ENCODE measurements around the gene CD86.
"Not testable (repeated sequence)": the region's sequence is repeated elsewhere in the genome, so short reads cannot be mapped to it uniquely, and the experiment has no call there.

Gene CD86, protein sequence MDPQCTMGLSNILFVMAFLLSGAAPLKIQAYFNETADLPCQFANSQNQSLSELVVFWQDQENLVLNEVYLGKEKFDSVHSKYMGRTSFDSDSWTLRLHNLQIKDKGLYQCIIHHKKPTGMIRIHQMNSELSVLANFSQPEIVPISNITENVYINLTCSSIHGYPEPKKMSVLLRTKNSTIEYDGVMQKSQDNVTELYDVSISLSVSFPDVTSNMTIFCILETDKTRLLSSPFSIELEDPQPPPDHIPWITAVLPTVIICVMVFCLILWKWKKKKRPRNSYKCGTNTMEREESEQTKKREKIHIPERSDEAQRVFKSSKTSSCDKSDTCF

DNA sequence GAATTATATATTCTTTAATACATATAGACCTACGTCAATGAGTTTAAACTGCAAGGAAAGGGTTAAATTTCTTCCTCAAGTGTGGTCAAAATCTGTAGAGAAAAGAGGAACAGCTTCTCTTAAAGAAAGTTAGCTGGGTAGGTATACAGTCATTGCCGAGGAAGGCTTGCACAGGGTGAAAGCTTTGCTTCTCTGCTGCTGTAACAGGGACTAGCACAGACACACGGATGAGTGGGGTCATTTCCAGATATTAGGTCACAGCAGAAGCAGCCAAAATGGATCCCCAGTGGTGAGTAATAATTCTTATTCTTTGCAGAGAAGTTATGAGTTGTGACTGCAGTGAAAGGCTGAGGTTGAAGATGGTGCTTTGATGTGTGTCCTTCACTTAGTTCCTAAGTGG, at the start of gene CD86:
CD86 (plus strand) TSS at position 148 of the 400 bp plus-strand sequence; CDS start at position 276, 128 bp downstream.
- peak; percentile 89 to 95 for DNase-seq

DNA sequence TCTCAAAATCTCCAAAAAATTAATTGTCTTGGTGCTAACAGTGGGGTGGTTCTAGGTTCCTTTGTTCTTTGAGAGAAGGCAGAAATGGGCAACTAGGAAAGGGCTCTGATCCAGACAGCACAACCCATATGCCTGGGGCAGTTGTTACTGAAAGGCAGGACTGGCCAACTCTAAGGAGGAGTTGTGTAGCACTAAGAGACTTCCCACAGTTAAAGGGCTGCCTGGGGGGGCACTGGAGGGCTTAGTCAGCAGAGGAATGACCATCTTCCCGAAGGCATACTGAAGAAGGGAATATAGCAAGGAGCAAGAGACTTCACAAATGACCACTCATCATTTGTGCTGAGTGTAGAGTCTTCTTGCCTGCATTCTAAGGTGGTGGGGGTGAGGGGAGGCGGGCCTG, 48.9 kb upstream of the CD86 start:
- DNase-seq = no peak

DNA sequence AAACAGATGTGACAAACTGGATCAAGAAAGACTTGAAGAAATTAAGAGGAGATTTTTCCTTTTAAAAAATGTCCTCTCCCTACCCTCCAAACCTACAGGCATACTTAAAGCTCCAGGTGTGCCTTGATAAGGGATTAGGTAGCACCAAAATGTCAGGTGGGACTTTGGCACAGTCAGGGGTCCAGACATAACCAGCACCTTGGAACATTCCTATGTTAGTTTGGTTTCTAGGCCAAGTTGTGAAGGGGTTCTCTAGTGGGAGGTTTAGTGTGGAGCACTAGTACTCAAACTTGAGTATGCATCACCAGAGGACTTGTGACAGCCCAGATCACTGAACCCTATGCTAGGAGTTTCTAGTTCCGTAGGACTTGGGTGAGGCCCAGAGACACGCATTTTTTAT, 47.0 kb upstream of the CD86 start:
- no peak for DNase-seq

DNA sequence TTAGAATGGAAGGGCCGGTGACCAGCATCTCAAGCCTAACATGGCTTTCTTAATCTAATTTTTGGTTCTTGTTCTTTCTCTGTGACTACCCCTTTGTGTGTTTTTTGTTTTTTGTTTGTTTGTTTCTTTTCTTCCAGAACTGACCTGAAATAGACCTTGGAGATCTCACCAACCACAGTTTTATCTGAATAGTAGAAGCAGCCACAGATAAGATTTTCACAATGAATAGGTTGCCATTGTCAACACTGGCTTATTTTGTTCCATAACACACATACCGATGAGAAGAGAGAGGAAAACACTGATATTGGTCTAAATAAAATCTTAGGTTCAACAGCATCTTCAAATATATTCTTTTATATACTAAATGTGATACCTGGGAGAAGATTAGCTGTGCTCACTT, 44.7 kb upstream of the CD86 start:
- no peak for DNase-seq

DNA sequence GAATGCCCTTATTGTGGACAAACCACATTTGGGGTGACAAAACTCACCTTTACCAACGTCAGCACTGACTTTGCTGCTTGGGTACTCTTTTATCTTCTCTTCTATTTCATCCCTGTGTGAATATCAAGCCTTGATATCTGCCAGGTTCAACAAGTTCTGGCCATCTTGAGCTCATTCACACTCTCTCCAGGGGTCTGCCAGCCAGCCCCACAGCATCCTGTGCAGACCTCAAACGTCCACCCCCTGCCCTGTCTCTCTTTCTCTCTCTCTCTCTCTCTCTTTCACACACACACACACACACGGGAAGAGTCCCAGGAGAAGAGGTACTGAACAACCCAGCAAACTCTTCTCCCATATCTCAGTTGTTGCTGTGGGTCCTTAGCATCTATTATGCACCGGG, 43.8 kb upstream of the CD86 start:
- DNase-seq = no peak

DNA sequence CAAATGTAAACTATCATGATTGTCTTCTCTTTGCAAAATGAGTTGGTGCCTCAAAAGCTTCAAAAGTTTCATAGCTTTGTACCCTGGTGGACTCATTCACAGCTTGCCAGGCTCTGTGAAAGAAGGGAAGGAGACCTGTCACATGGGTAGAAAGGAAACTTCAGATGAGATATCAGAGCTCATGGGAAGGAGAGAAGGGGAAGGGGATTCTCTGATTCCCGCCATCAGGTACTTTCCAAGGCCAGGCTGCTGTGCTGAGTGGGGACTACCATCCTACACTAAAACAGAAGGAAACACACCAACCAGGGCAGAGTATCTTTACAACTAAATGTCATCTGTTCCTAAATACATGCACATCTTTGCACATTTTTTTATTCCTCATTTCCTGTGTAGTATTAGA, 42.3 kb upstream of the CD86 start:
- no peak for DNase-seq

DNA sequence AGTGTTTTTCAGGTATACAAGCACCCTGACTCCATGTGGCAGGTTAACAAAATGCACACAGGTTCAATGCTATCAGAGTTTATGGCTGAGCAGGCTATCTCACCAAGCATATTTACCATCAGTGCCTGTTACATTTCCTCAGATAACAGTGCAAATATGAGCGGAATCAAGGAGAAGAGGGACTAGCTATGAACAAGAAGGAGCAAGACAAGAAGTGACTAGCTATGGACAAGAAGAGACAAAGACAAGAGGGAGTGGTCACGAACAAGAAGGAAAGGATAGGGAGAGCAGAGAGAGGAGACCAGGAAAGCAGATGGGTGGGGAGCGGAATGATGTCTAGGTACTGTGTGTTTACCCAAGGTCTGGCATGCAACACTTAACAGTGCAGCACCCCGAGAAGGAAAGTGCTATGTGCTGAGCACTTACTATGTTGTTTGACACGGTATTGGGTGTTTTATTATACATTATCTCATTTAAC, 41.7 kb upstream of the CD86 start:
- no peak for DNase-seq

DNA sequence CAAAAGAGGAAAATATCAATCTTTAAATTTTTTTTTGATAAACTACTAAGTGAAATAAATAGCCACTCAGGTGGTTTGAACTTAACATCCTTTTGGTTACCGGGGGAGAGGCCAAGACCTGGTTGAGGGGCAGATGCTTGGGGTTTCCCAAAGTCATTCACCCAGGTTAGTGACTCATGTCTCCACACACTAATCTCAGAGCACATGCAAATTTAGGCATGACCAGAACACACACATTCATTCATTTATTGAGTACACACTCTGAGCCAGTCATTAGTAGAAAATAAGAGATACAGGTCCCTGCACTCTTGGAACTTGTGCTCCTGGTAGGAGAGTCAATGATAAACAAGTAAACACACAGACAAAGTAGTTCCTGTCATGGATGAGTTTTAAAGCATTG, 40.4 kb upstream of the CD86 start:
- DNase-seq = no peak

DNA sequence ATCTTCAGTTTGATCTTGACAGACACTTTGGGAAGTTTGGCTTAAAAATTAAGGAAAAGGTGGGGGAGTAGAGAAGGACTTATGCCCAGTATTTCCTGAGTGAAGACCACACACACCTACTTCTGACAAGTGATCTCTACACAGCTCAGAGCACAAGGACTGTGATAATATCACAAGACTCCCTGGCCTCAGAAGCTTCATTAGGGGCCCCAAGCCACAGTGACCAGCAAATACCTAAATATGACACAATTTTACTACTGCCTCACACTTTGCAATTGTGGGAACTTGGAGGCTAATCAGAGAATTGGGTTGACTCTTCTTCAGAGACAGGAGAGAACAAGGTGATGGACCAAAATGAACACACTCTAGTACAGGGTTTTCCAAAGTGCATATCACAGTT, 35.7 kb upstream of the CD86 start:
- no peak for DNase-seq

DNA sequence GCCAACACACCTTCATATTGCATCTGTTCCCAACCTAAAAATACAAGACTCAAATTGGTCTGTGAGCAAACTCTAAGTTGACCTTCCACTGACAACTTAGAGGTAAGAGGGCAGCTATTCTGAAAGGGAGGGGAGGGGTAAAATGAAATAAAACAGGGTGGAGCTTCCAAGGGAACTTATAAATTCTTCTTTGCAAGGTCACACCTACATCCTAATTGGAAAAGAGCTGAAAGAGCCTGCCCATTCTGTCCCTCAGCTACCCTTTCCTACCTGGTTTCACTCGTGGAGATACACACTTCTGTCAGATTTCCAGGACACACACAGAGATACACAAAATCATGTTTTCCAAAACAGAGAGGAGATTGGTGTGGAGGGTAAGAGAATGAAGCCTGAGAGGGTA, 34.1 kb upstream of the CD86 start:
- DNase-seq = no peak

DNA sequence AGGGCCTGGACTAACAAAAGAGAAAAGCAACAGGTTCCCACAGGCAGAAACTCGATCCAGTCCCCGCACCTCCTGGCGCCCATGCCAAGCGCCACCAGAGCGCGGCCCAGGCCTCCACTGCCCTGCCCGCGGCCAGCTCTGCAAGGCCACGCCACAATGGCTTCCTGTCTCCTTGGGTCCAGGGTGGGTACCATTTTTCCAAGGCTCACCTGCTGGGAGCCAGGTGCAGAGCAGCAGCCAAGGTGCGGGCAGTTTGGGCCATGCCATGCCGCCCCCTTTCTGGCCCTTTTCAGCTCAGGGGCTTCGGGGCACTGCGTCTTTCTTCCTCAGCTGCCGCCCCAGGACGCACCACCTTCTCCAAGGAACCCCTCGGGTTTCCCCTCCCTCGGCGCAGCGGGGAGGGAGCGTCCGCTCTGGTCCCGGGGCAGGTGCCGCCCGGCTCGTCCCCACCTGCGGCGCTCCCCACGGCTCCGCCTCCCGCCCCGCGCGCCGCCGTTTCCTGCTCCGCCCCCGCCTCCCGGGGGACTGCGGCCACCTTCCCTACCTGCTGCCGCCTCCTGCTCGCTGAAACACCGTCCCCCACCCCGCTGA, 33.3 kb upstream of the CD86 start, which contains the start of gene ILDR1:
ILDR1 (minus strand) TSS at position 437 of the 591 bp plus-strand sequence; CDS start at position 267, 170 bp downstream.
- DNase-seq = no peak

DNA sequence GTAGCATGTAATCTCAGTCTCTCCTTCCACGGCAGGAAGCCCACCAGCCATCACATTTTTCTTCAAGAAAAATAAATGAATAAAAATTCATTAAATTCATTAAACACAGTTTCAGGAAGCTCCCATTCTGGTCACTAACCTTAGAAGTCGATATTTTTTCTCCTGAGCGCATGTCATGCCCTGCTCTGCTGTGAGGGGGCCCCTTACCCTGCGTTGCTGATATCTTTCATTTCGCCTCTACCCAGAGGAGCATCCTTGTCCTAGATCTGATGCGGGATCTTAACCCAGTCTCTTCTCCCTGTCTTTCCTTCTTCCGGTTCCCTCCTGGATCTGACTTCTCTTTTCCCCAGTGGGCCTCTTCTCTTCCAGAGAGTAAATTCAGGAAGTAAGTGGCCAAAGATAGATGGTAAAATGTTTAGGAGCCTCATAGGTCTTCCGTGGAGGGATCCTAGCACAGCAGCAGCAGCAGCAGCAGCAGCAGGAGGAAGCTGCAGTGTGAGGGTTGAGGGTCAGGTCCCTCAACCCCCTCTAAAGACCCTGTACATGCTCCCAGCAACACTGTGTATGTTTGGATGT, 31.7 kb upstream of the CD86 start:
- DNase-seq = peak; percentile 34 to 49

DNA sequence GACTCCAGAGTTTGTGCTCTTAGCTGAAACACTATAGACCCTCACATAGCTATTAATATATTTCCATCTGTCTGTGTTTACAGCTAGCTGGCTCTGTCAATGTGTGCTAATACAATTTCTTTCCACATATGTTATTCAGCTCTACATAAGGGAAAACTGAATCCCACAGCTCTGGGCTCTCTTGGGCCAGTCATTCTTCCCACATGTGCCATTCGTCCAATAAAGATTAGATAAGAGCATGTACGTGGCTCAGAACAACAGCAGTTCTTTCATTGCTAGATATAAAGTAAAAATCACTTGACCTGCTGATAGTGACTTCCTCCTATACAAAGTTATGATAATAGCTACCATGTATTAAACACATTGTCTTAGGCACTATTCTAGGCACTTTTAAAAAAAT, 30.4 kb upstream of the CD86 start:
- no peak for DNase-seq

DNA sequence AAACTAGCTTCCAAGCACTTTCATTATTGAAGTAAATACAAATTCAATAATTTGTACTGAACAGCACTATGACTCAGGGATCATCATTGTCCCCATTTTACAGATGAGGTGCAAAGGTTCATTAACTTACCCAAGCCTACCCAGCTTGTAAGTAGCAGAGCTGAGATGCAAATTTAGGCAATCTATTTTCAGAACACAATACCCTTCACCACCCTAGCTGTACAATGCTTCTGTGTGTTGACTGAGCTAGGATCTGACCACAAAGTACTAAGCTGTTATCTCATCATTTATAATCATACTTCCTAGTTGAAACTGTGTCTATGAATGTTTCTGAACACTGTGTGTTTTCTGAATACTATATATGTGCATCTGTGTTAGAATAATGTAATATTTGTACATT, 29.9 kb upstream of the CD86 start:
- DNase-seq = peak in 1 of 2 experiments; percentile 7

DNA sequence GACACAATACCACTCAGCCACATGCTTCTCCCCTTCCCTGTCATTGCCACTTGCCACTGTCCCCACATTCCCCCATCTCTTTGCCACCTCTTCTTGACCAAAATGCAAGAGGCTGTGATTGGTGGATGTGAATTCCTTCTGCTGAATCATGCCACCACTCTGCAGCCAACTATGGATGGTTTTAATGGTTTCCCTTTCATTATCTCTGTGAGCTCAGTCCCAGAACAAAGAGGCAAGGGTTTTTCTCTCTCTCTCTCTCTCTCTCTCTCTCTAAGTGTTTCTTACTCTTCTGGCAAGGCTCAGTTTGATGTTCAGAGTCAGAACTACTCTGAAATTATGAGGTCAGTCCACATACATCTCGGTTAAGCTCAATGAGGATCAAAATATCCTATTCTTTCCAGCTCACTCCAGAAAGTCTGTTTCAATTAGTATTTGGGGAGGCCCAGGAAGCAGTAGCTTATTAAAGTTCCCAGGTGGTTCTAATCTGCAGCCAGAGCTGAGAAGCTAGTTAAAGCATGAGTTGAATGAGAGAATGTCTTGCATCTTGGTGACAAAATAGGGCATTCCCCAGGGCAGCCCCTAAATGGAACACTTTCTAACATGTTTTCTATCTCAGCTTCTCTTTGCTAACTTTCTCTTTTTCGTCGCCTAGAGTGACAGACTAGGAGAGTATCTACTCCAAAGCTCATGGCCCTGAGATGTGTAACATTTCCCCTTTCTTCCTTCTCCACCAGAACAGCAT, 24.6 kb upstream of the CD86 start:
- DNase-seq = no peak

DNA sequence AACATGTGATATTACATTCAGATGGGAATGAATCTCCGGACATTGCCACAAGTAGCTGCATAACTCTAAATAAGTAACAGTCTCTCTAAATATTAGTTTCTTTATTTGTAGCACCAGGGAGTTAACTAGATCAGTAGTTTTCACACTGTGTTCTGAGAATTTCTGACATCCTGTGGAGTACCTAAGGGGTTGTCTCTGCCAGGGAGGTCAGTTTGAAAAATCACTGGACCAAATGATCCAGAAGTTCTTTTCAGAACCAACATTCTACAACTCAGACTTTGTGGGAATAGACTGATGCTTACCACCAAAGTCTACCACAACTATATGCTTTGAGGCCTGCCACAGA, 24.1 kb upstream of the CD86 start:
- no peak for DNase-seq

DNA sequence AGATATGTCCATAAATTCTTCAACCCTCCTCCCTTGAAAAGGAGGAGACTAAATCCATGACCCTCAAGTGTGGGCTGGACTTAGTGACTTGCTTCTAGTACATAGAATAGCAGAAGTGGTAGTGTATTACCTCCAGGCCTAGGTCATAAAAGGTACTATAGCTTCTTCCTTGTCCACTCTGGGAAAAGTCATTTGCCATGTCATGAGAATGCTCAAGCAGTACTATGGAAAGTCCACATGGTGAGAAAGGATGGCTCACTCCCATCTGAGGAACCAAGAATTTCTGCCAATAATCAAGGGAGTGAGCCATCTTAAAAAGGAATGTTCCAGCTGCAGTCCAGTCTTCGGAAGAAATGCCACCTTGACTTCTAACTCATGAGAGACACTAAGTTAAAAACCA, 22.6 kb upstream of the CD86 start:
- DNase-seq = no peak

DNA sequence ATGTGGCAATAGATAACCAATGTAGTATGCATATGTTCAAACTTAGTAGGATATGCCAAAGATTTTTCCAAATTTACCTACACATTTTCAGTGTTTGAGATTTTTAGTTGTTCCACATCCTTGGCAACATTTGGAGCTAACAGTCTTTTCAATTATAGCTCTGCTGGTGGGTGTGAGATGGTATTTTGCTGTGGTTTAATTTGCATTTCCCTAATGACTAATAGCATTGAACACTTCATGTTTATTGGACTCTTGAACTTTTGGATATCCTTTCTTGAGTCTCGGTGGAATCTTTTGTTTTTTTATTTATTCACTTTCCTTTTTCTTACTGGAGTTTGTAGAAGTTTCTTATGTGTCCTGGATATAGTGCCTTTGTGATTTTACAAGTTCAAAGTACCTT, 22.1 kb upstream of the CD86 start:
- DNase-seq = no peak

DNA sequence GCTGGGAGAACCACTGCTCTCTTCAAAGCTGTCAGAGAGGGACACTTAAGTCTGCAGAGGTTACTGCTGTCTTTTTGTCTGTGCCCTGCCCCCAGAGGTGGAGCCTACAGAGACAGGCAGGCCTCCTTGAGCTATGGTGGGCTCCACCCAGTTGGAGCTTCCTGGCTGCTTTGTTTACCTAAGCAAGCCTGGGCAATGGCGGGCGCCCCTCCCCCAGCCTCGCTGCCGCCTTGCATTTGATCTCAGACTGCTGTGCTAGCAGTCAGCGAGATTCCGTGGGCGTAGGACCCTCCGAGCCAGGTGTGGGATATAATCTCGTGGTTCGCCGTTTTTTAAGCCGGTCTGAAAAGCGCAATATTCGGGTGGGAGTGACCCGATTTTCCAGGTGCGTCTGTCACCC, 7.9 kb upstream of the CD86 start:
- DNase-seq = not testable (repeated sequence)

DNA sequence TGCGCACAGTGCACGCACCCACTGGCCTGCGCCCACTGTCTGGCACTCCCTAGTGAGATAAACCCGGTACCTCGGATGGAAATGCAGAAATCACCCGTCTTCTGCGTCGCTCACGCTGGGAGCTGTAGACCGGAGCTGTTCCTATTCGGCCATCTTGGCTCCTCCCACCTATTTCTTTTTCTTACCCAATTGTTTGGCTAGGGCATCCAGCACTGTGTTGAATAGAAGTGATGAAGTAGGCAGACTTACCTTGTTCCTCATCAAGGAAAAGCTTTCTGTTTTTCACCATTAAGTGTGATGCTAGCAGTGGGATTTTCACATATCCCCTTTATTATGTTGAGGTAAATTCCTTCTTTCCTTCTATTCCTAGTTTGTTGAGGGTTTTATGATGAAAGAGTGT, 7.4 kb upstream of the CD86 start:
- not testable (repeated sequence) for DNase-seq

DNA sequence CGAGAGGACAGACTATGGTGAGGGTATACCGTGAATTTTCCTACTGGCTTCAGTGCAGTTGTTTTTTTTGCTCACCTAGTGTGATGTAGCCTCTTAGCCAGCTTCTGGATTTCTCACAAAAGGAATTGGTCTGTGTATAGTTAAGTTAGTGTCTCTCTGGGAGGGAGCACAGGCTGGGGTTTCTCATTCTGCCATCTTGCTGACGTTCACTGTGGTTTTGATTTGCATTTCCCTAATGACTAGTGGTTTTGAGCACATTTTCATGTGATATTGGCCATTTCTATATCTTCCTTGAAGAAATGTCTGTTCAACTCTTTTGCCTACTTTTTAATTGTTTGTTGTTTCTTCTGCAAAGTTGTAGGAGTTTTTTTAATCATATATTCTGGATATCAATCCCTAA, 2.2 kb upstream of the CD86 start:
- no peak for DNase-seq

DNA sequence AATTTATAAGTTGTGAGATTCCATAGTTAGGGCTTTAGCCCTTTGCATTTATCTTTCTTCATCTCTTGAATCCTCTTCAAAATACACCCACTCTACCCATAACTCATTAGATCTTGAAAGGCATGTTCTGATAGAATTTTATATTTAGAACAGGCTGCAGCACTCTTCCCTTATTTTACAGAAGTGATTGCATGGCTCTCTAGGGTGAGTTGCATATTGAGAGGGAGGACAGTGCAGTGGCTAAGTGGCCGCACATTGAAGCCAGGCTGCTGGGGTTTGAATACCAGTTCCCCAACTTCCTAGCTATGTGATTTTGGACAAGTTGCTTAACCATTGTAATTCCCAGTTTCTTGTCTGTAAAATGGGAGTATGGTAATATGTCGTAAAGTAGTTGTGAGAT, 2.5 kb downstream of the CD86 start:
- no peak for DNase-seq

DNA sequence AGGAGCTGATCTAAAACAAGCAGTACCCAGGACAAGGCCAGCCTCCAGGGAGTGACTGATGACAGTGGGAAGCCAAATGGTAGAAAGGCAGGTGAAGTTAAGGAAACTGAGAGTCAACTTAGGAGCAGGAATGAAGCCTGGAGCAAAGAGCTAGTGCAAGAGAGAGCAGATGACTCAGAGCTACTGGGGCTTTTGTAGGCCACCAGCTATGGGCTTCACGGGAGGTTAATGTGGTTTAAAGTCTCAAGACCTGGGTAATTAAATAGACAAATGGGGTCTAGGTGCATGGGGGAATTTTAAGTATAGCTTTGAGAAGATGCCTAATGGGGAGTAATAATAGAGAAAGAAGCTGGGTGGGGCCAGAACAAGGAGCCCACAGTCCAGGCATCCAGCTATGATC, 3.1 kb downstream of the CD86 start:
- no peak for DNase-seq
